HepG2 (cell line): Measurements from ENCODE around the gene MED10. TPM values are rescaled to one million over a fixed set of nuclear protein-coding genes. Genes with fewer than 3 reads are reported as not detected.
A peak's percentile ranks its signal among the peaks of the same experiment; 100 is the strongest.

ENCODE experiments used
- AGO1 ChIP-seq: fragments of 200-400 bp; formaldehyde crosslinking; IDR thresholded peaks from 2 replicates; pipeline ENCODE4 v1.6.1; 2017; ENCODE audit warnings: mild to moderate bottlenecking, low read depth, low read length, moderate library complexity; ENCODE audit not compliant: poor library complexity, severe bottlenecking
- MLXIP ChIP-seq: sonication (generic); formaldehyde crosslinking; IDR thresholded peaks from 2 replicates; pipeline ENCODE4 v1.9.0; 2021; ENCODE audit warnings: missing genetic modification reagents, borderline replicate concordance
- ZBTB14 ChIP-seq: sonication (generic); formaldehyde crosslinking; IDR thresholded peaks from 2 replicates; pipeline ENCODE4 v1.4.0; 2020; ENCODE audit warnings: missing genetic modification reagents
- ZBTB4 ChIP-seq: sonication (generic); formaldehyde crosslinking; IDR thresholded peaks from 2 replicates; pipeline ENCODE4 v1.4.0; 2020; ENCODE audit warnings: missing genetic modification reagents, mild to moderate bottlenecking, borderline replicate concordance
- ZFP91 ChIP-seq: sonication (generic); formaldehyde crosslinking; IDR thresholded peaks from 2 replicates; pipeline ENCODE4 v1.9.0; 2022; ENCODE audit warnings: missing genetic modification reagents, mild to moderate bottlenecking, borderline replicate concordance
- ZNF232 ChIP-seq: sonication (generic); formaldehyde crosslinking; IDR thresholded peaks from 2 replicates; pipeline ENCODE4 v1.4.0; 2020; ENCODE audit warnings: missing genetic modification reagents, borderline replicate concordance
- ZNF274 ChIP-seq: sonication (generic); formaldehyde crosslinking; IDR thresholded peaks from 2 replicates; pipeline ENCODE4 v1.5.1; 2020; ENCODE audit warnings: mild to moderate bottlenecking, missing genetic modification reagents
- ZNF333 ChIP-seq: sonication (generic); formaldehyde crosslinking; IDR thresholded peaks from 2 replicates; pipeline ENCODE4 v1.4.0; 2020; ENCODE audit warnings: mild to moderate bottlenecking, missing genetic modification reagents, borderline replicate concordance
- ZNF614 ChIP-seq: IDR thresholded peaks from 2 replicates; pipeline ENCODE4 v1.6.1; 2018; ENCODE audit warnings: missing biosample characterization, missing genetic modification reagents, inconsistent platforms, borderline replicate concordance
- ZNF740 ChIP-seq: sonication (generic); formaldehyde crosslinking; IDR thresholded peaks from 2 replicates; pipeline ENCODE4 v1.4.0; 2020; ENCODE audit warnings: missing genetic modification reagents
- ZNF773 ChIP-seq: sonication (generic); formaldehyde crosslinking; IDR thresholded peaks from 2 replicates; pipeline ENCODE4 v1.4.0; 2020; ENCODE audit warnings: missing genetic modification reagents, borderline replicate concordance
- ZNF780A ChIP-seq: sonication (generic); formaldehyde crosslinking; IDR thresholded peaks from 2 replicates; pipeline ENCODE4 v1.8.0; 2022; ENCODE audit warnings: mild to moderate bottlenecking, missing genetic modification reagents, moderate library complexity
- ZNF782 ChIP-seq: sonication (generic); formaldehyde crosslinking; IDR thresholded peaks from 2 replicates; pipeline ENCODE4 v1.4.0; 2020; ENCODE audit warnings: missing genetic modification reagents, mild to moderate bottlenecking, borderline replicate concordance
- ZSCAN31 ChIP-seq: sonication (generic); formaldehyde crosslinking; IDR thresholded peaks from 2 replicates; pipeline ENCODE4 v1.5.0; 2020; ENCODE audit warnings: low read depth, mild to moderate bottlenecking, missing genetic modification reagents
- polyA plus RNA-seq, 8 experiments: library from polyadenylated mRNA; depleted of rRNA in 3 of 8; stranded (reverse) in 7 of 8; unstranded in 1 of 8; fragments of >200 nt; fragmentation: Illumina TruSeq in 4 of 8; extraction: Trizol in 4 of 8; gene quantifications; 2 replicates each; pipeline versions ENCODE4 v1.2.1 to v1.2.3, GENCODE V29; 2011 to 2016; ENCODE audit warnings: low read depth in 4 of 8, missing spikeins in 1 of 8, mixed read lengths in 1 of 8; ENCODE audit not compliant: insufficient read depth in 1 of 8
- total RNA-seq, 5 experiments: library from RNA; depleted of rRNA; stranded (reverse); fragments of >200 nt; fragmentation: Illumina TruSeq; extraction: Trizol; gene quantifications; 2 replicates each; pipeline ENCODE4 v1.2.3, GENCODE V29; 2016; ENCODE audit warnings: low read depth in 1 of 5

Gene MED10
- total and polyA plus RNA-seq, 2 of the 13 experiments (the other 11 are each of a cell fraction or from before 2014, with no cell fraction given), result 11.2 to 23.7 TPM

- TF ChIP-seq ZBTB4, result no peak
- TF ChIP-seq MLXIP, result no peak
- TF ChIP-seq ZNF274 (CRISPR knock-in tag), result no peak
- TF ChIP-seq ZNF740 (CRISPR knock-in tag), result no peak
- peak; percentile 81; the same call in 1 of the 2 replicates for TF ChIP-seq ZFP91
- peak; percentile 37 for TF ChIP-seq AGO1
- no peak; the same call in 1 of the 2 replicates for TF ChIP-seq ZNF782 (CRISPR knock-in tag)
- peak; percentile 70; the same call in 1 of the 2 replicates for TF ChIP-seq ZSCAN31 (CRISPR knock-in tag)
- no peak for TF ChIP-seq ZNF780A
- TF ChIP-seq ZNF333 (CRISPR knock-in tag), result no peak
- TF ChIP-seq ZNF614 (CRISPR knock-in tag), result peak; percentile 62; the same call in 1 of the 2 replicates
- TF ChIP-seq ZNF232 (CRISPR knock-in tag), result peak; percentile 55; the same call in 1 of the 2 replicates
- no peak for TF ChIP-seq ZBTB14
- TF ChIP-seq ZNF773 (CRISPR knock-in tag), result 0 out of 2 replicates have a peak, but pooled peaks have one; percentile 36
These were observed at the start of gene MED10 (continued) for GRCh38 chr5:6377905-6378765.
